ENCODE measurements around the gene GLRX3.

Gene GLRX3

GRCh38 chr10:130214431-130214830 is 78.2 kb downstream of the GLRX3 start:
- no peak overlapping the region for H3K27ac ChIP-seq
- H3K9me3 ChIP-seq (replicated peaks in 1 of 11): peaks cover 16 to 30% (median 23%) of the 10 kb centered on the region in 11 experiments

GRCh38 chr10:130215151-130215930 is 79.2 kb downstream of the GLRX3 start:
- H3K9ac ChIP-seq: no peak overlapping the region
- TF ChIP-seq Cebpa-rat (IDR thresholded peaks at IDR 0.05): no peak
- no peak overlapping the region for H3K27ac ChIP-seq
- peaks cover 0 to 12% (median 9%) of the 10 kb centered on the region in 10 experiments; a peak in 12 of 20 replicates for H3K4me1 ChIP-seq
- H3K9me3 ChIP-seq (replicated peaks in 1 of 11): peaks cover 16 to 30% (median 23%) of the 10 kb centered on the region in 11 experiments
- no peak overlapping the region for H3K4me3 ChIP-seq
- H3K4me2 ChIP-seq: peak overlapping the region in 8 of 11 experiments; percentile 14 to 59 (median 37); a peak in 12 of 22 replicates
- no peaks in the 10 kb centered on the region; a peak in 1 of 22 replicates for H3K36me3 ChIP-seq
- no peaks in the 10 kb centered on the region for H3K27me3 ChIP-seq
- no peaks in the 10 kb centered on the region; a peak in 1 of 22 replicates for H4K20me1 ChIP-seq

More at GRCh38 chr10:130214431-130214830, 78.2 kb downstream of the GLRX3 start:
- Histone ChIP-seq H3K4me3 (no peak overlapping the region), H3K9ac (no peak overlapping the region), H3K4me2 (no peak overlapping the region), H3K36me3 (no peaks in the 10 kb centered on the region; a peak in 1 of 22 replicates), H3K27me3 (no peaks in the 10 kb centered on the region), H3K4me1 (peaks cover 0 to 12% (median 9%) of the 10 kb centered on the region in 10 experiments; a peak in 12 of 20 replicates), H4K20me1 (no peaks in the 10 kb centered on the region)
- no peak for TF ChIP-seq Cebpa-rat (IDR thresholded peaks at IDR 0.05)

GRCh38 chr10:130215931-130216231 is 79.7 kb downstream of the GLRX3 start:
- Histone ChIP-seq H3K4me2 (peak overlapping the region in 8 of 11 experiments; percentile 14 to 59 (median 37); a peak in 12 of 22 replicates), H4K20me1 (no peaks in the 10 kb centered on the region; a peak in 1 of 22 replicates), H3K27me3 (no peaks in the 10 kb centered on the region)

GRCh38 chr10:130218181-130218641 is 82.0 kb downstream of the GLRX3 start:
- no peaks in the 10 kb centered on the region; a peak in 1 of 22 replicates for H3K36me3 ChIP-seq
- H3K9me3 ChIP-seq (replicated peaks in 1 of 11): peaks cover 15 to 23% (median 20%) of the 10 kb centered on the region in 11 experiments
- no peaks in the 10 kb centered on the region; a peak in 2 of 22 replicates for H4K20me1 ChIP-seq
- no peak overlapping the region for H3K4me3 ChIP-seq
- no peak overlapping the region for H3K4me2 ChIP-seq
- no peaks in the 10 kb centered on the region for H3K27me3 ChIP-seq
- TF ChIP-seq Cebpa-rat (IDR thresholded peaks at IDR 0.05): no peak
- no peak overlapping the region for H3K9ac ChIP-seq
- H3K27ac ChIP-seq: no peak overlapping the region
- H3K4me1 ChIP-seq: peaks cover 0 to 12% (median 9%) of the 10 kb centered on the region in 10 experiments; a peak in 12 of 20 replicates

More at GRCh38 chr10:130215931-130216231, 79.7 kb downstream of the GLRX3 start:
- TF ChIP-seq Cebpa-rat (IDR thresholded peaks at IDR 0.05): no peak
- Histone ChIP-seq H3K36me3 (no peaks in the 10 kb centered on the region; a peak in 1 of 22 replicates), H3K27ac (no peak overlapping the region), H3K4me3 (no peak overlapping the region), H3K9me3 (replicated peaks in 1 of 11) (peaks cover 16 to 30% (median 23%) of the 10 kb centered on the region in 11 experiments), H3K4me1 (peaks cover 0 to 12% (median 9%) of the 10 kb centered on the region in 10 experiments; a peak in 12 of 20 replicates), H3K9ac (no peak overlapping the region)

- Histone ChIP-seq H4K20me1 (no peaks in the 10 kb centered on the region; a peak in 2 of 22 replicates), H3K27me3 (no peaks in the 10 kb centered on the region), H3K9ac (no peak overlapping the region), H3K4me1 (peaks cover 0 to 12% (median 9%) of the 10 kb centered on the region in 10 experiments; a peak in 12 of 20 replicates), H3K27ac (no peak overlapping the region), H3K9me3 (replicated peaks in 1 of 11) (peaks cover 8 to 16% (median 12%) of the 10 kb centered on the region in 11 experiments), H3K4me3 (no peak overlapping the region), H3K36me3 (no peaks in the 10 kb centered on the region; a peak in 1 of 22 replicates), H3K4me2 (no peak overlapping the region)
- TF ChIP-seq Cebpa-rat (IDR thresholded peaks at IDR 0.05): no peak
Observed at GRCh38 chr10:130218936-130219335, 82.7 kb downstream of the GLRX3 start.

DNA sequence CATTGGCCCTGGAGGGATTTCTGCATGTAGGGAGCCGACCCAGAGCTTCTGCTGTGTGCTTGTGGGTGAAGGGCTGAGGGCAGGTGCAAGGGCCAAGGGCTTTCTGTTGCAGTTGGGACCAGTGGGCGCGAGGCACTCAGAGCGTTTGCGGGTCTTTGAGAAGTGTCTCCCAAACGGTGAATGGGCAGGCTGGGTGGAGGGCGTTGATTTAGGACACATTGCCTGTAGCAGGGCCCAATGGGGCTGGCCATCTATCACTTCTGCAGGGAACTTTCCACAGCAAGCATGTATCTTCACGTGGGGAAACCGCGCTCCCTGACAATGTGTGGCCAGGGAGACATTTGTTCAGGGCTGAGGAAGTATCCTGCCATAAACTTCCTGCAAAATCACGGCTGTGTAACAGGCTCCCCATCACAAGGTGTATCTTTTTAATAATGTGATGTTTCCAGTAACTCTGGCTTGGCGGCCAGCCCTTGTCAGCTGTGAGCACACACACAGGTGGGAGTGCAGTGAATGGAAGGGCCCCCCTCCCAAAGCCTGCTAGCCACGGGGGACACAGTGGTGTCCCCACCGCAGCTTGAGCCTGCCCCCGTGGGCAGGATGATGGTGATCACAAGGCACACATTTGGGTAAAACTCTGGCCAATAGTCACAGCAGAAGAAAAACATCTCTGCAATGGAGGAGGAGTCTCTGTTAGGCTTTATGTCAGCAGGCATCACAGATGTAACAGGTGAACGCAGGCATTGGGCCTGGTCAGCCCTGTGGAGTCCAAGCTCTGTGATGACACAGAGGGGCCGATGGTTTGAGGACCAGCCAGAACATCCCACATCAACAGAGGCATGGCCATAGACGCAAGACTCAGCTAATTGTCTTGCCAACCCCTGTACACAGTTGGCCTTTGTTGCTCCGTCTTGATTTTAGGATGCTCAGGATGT is 84.3 kb downstream of the GLRX3 start:
- no peaks in the 10 kb centered on the region; a peak in 2 of 22 replicates for H4K20me1 ChIP-seq
- no peak overlapping the region for H3K9ac ChIP-seq
- H3K27me3 ChIP-seq: no peaks in the 10 kb centered on the region
- peaks cover 0 to 3% (median 0%) of the 10 kb centered on the region in 11 experiments; a peak in 2 of 22 replicates for H3K9me3 ChIP-seq (replicated peaks in 1 of 11)
- H3K4me2 ChIP-seq: no peak overlapping the region
- no peak overlapping the region for H3K27ac ChIP-seq
- no peak for TF ChIP-seq Cebpa-rat (IDR thresholded peaks at IDR 0.05)
- peaks cover 0 to 6% (median 5%) of the 10 kb centered on the region in 10 experiments; a peak in 12 of 20 replicates for H3K4me1 ChIP-seq
- H3K36me3 ChIP-seq: no peaks in the 10 kb centered on the region
- H3K4me3 ChIP-seq: no peak overlapping the region

GRCh38 chr10:130221456-130222375 is 85.5 kb downstream of the GLRX3 start:
- Histone ChIP-seq H3K4me2 (no peak overlapping the region), H3K9me3 (replicated peaks in 1 of 11) (peaks cover 0 to 15% (median 8%) of the 10 kb centered on the region in 11 experiments; a peak in 12 of 22 replicates), H3K9ac (no peak overlapping the region), H3K4me1 (no peaks in the 10 kb centered on the region), H4K20me1 (no peaks in the 10 kb centered on the region; a peak in 2 of 22 replicates), H3K27me3 (no peaks in the 10 kb centered on the region), H3K36me3 (no peaks in the 10 kb centered on the region), H3K27ac (no peak overlapping the region), H3K4me3 (no peak overlapping the region)
- no peak for TF ChIP-seq Cebpa-rat (IDR thresholded peaks at IDR 0.05)

DNA sequence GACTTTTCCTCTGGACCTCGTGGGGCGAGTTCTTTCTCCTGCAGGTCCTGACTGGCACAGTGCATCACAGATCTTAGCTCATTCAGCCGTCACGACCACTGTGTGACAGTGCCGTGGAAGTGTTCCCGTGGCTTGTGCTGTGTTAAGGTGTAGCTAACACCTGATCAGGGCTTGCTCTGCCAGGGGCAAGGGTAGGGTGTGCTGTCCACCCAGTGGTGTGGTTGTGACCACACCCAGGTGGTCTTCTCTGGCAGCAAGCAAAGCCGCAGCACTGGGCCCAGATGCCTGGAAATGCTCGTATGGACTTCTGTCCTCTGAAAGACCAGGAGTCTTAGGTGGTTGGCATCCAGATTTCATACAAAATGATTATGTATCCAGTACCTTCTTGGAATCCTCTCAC is 86.2 kb downstream of the GLRX3 start:
- no peaks in the 10 kb centered on the region; a peak in 2 of 22 replicates for H4K20me1 ChIP-seq
- TF ChIP-seq Cebpa-rat (IDR thresholded peaks at IDR 0.05): no peak
- peaks cover 7 to 21% (median 15%) of the 10 kb centered on the region in 11 experiments for H3K9me3 ChIP-seq (replicated peaks in 1 of 11)
- H3K4me1 ChIP-seq: no peaks in the 10 kb centered on the region
- no peak overlapping the region for H3K4me3 ChIP-seq
- no peak overlapping the region for H3K9ac ChIP-seq
- no peaks in the 10 kb centered on the region for H3K36me3 ChIP-seq
- no peaks in the 10 kb centered on the region for H3K27me3 ChIP-seq
- no peak overlapping the region for H3K27ac ChIP-seq
- no peak overlapping the region for H3K4me2 ChIP-seq
